ENCODE results near the gene RGS6.

DNA sequence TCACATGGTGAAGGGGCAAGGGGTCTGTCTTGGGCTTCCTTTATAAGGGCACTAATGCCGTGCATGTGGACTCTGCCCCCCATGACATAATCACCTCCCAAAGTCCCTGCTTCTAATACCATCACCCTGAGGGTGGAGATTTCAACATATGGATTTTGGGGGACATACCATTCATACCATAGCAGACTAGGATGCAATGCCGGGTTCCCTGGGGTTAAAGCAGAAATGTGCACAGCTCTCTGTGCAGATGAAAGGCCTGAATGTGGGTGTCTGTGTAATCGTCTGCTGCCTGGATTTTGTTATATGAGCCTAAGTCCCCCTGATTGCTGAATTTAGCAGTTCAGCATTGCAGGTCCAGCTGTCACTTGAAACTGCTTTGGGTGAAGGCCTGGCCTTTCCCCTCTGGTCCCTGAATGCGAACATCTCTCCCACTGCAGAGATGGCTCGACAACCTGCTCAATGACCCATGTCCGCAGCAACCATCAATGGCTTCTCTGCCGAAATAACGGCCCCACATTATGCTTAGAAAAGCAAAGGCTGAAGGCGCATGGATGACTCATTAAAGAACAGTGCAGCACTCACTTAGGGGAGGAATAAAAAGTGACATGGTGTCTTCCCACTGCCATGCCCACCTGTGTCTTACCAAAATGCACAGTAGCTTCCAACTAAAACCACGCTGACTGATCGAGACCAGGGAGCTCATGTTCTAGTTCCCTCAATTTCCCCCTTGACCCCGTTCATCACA, 675.3 kb downstream of the RGS6 start:
- TF ChIP-seq, protein P1, sequence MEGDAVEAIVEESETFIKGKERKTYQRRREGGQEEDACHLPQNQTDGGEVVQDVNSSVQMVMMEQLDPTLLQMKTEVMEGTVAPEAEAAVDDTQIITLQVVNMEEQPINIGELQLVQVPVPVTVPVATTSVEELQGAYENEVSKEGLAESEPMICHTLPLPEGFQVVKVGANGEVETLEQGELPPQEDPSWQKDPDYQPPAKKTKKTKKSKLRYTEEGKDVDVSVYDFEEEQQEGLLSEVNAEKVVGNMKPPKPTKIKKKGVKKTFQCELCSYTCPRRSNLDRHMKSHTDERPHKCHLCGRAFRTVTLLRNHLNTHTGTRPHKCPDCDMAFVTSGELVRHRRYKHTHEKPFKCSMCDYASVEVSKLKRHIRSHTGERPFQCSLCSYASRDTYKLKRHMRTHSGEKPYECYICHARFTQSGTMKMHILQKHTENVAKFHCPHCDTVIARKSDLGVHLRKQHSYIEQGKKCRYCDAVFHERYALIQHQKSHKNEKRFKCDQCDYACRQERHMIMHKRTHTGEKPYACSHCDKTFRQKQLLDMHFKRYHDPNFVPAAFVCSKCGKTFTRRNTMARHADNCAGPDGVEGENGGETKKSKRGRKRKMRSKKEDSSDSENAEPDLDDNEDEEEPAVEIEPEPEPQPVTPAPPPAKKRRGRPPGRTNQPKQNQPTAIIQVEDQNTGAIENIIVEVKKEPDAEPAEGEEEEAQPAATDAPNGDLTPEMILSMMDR (IDR thresholded peaks at IDR 0.05) = no peak
- TF ChIP-seq EP300 (IDR thresholded peaks at IDR 0.05) = no peak
- TF ChIP-seq POLR2AphosphoS5 (IDR thresholded peaks at IDR 0.05) = no peak
- no peak for TF ChIP-seq POLR2A (IDR thresholded peaks at IDR 0.05)
